Upper lobe of left lung (tissue), 6 donors: ENCODE results near the gene TM2D3. TPM values are rescaled to one million over a fixed set of nuclear protein-coding genes. Genes with fewer than 3 reads are reported as not detected.

ENCODE experiments used
- ATAC-seq, 2 donors: fragments of 200-7000 bp; cut with Tn5 transposase; one replicate each; pipeline ENCODE4 v1.9.1; 2022; ENCODE audit warnings: mild to moderate bottlenecking in 2 of 2, moderate library complexity in 2 of 2; ENCODE audit not compliant: low FRiP score in 2 of 2
- DNase-seq, 2 donors: peaks; one replicate each; pipeline ENCODE4 v3.0.0-alpha.2; 2019 to 2020
- H3K27ac ChIP-seq, 4 donors: fragments of 200-600 bp; sonication (generic); one replicate each; pipeline ENCODE4 v1.5.1; 2016 to 2019
- H3K27me3 ChIP-seq, 4 donors: fragments of 200-600 bp; sonication (generic); one replicate each; pipeline ENCODE4 v1.5.1; 2017 to 2019
- H3K36me3 ChIP-seq, 4 donors: fragments of 200-600 bp; sonication (generic); one replicate each; pipeline ENCODE4 v1.5.1; 2016 to 2019
- H3K4me1 ChIP-seq, 4 donors: fragments of 200-600 bp; sonication (generic); one replicate each; pipeline ENCODE4 v1.5.1; 2018 to 2019
- H3K4me3 ChIP-seq, 4 donors: fragments of 200-600 bp; sonication (generic); one replicate each; pipeline ENCODE4 v1.5.1; 2017 to 2019; ENCODE audit warnings: mild to moderate bottlenecking in 2 of 4, moderate library complexity in 1 of 4
- H3K9me3 ChIP-seq, 4 donors: fragments of 200-600 bp; sonication (generic); one replicate each; pipeline ENCODE4 v1.5.1; 2018 to 2019
- EP300 ChIP-seq, 4 donors: sonication (generic); formaldehyde crosslinking; IDR thresholded peaks; one replicate each; pipeline ENCODE4 v1.5.1; 2017; ENCODE audit warnings: antibody characterized with exemption in 4 of 4, control low read depth in 2 of 4
- POLR2A ChIP-seq, 4 donors: fragments of 450-650 bp; IDR thresholded peaks; one replicate each; pipeline ENCODE4 v1.5.1; 2016 to 2017; ENCODE audit warnings: antibody characterized with exemption in 4 of 4, mild to moderate bottlenecking in 2 of 4
- POLR2AphosphoS5 ChIP-seq, 2 donors: sonication (generic); formaldehyde crosslinking; IDR thresholded peaks; one replicate each; pipeline ENCODE4 v1.5.1; 2017; ENCODE audit warnings: antibody characterized with exemption in 2 of 2
- WGBS, 2 donors: methylation state at CpG; one replicate each; pipeline ENCODE4 v1.1.5; 2017 to 2018; 5-methylcytosine and 5-hydroxymethylcytosine counted together
- total RNA-seq, 6 donors: library from RNA; depleted of rRNA in 4 of 6; stranded (reverse); fragments of >200 nt in 4 of 6; gene quantifications; one replicate each; pipeline versions ENCODE4 v1.1.0 to v1.2.1, GENCODE V29; 2016 to 2021
- TF ChIP-seq, protein P1 (sequence below), 6 experiments: fragments of 450-650 bp in 4 of 6; fragments of 200-600 bp in 2 of 6; sonication (generic) in 2 of 6; IDR thresholded peaks; one replicate each; pipeline ENCODE4 v1.5.1; 2016 to 2019; ENCODE audit warnings: antibody characterized with exemption in 6 of 6
- donor health status: DM: no; HTN: no; CAD: no; lungs with moderate emphysema.
- donor health status: DM: no; HTN: yes; CAD: no; lungs with severe emphysema.

TM2D3 gene, protein sequence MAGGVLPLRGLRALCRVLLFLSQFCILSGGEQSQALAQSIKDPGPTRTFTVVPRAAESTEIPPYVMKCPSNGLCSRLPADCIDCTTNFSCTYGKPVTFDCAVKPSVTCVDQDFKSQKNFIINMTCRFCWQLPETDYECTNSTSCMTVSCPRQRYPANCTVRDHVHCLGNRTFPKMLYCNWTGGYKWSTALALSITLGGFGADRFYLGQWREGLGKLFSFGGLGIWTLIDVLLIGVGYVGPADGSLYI
- 10 to 100 TPM; 14.0 to 60.2 (median 46.5) TPM for total RNA-seq

DNA sequence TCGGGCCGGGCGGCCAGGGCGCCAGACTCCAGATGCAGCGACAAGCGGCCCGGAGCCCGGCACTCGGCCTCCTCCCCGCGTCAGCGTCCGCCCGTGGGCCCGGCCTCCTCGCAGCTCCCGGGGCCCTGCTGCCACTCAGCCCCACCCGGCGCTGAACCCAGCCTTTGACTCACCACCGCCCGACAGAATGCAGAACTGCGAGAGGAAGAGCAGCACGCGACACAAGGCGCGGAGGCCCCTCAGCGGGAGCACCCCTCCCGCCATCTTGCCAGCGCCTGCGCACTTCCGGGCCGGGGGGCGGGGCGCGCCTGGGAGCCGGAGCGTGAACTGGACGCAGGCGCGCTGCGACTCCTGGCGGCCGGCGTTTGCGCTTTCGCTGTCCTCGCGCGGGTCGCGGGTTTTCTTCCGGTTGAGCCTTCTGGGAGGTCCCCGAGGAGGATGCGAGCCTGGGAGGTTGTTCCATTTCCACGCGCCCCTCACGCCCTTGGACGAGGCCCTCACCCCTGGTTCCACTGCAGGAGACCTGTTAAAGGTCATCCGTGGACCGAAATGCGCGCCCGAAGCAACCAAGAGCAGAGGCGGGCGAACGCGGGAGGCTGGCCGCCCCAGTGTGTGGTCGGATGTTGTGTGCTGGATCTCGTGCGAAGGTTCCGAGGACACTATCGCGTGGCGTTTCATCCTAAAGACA, at the start of gene TM2D3:
TM2D3 (minus strand) TSS at position 284 of the 688 bp plus-strand sequence; CDS start at position 264, 20 bp downstream.
- peaks cover 0 to 28% (median 5%) of the 10 kb centered on the region in 4 donors for H3K36me3 ChIP-seq
- peaks cover 24 to 35% (median 28%) of the 10 kb centered on the region in 4 donors for H3K4me1 ChIP-seq
- H3K27ac ChIP-seq: peak within 1 kb of the TSS; percentile 97 to 100 (median 99)
- H3K9me3 ChIP-seq: no peaks in the 10 kb centered on the region
- DNase-seq: peak; percentile 95 to 100
- peak; percentile 98 to 99 for ATAC-seq
- 0 to 2% methylated on average over 11 of the region's 75 CpGs for WGBS, 2 donors
- peak within 1 kb of the TSS; percentile 71 to 91 (median 86) for H3K4me3 ChIP-seq
- no peaks in the 10 kb centered on the region for H3K27me3 ChIP-seq
- peak; percentile 97 to 98 for TF ChIP-seq POLR2AphosphoS5 (IDR thresholded peaks at IDR 0.05)
- peak in 2 of 4 donors; percentile 57 to 58 for TF ChIP-seq EP300 (IDR thresholded peaks at IDR 0.05)
- peak; percentile 16 to 98 (median 93) for TF ChIP-seq POLR2A (IDR thresholded peaks at IDR 0.05)
- TF ChIP-seq, protein P1, sequence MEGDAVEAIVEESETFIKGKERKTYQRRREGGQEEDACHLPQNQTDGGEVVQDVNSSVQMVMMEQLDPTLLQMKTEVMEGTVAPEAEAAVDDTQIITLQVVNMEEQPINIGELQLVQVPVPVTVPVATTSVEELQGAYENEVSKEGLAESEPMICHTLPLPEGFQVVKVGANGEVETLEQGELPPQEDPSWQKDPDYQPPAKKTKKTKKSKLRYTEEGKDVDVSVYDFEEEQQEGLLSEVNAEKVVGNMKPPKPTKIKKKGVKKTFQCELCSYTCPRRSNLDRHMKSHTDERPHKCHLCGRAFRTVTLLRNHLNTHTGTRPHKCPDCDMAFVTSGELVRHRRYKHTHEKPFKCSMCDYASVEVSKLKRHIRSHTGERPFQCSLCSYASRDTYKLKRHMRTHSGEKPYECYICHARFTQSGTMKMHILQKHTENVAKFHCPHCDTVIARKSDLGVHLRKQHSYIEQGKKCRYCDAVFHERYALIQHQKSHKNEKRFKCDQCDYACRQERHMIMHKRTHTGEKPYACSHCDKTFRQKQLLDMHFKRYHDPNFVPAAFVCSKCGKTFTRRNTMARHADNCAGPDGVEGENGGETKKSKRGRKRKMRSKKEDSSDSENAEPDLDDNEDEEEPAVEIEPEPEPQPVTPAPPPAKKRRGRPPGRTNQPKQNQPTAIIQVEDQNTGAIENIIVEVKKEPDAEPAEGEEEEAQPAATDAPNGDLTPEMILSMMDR (IDR thresholded peaks at IDR 0.05): peak; percentile 77 to 98 (median 96)

DNA sequence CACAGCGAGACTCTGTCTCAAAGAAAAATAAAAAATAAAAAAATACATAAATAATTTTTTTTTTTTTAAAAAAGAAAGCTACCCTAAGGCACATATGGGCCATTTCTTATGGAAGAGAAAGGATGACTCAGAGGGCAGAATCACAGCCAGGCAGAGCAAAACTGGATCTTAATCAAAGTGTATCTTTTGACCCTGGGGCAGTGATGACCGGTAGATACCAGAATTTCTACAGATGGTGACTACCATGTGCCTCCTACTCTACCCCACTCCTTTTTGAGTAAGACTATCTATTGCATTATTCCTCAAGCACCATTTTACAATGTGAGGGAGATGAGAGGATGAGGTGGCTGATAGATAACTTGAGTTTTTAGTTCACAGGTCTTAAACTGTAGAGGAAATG, 46.1 kb upstream of the TM2D3 start:
- no peaks in the 10 kb centered on the region for H3K27me3 ChIP-seq
- no peak for TF ChIP-seq POLR2A (IDR thresholded peaks at IDR 0.05)
- no peak for TF ChIP-seq POLR2AphosphoS5 (IDR thresholded peaks at IDR 0.05)
- no peak for TF ChIP-seq EP300 (IDR thresholded peaks at IDR 0.05)
- TF ChIP-seq, protein P1 (IDR thresholded peaks at IDR 0.05): no peak
- H3K27ac ChIP-seq: no peak overlapping the region
- H3K4me3 ChIP-seq: no peak overlapping the region
- DNase-seq (no peak), ATAC-seq (no peak)
- no peaks in the 10 kb centered on the region for H3K9me3 ChIP-seq
- no peaks in the 10 kb centered on the region for H3K4me1 ChIP-seq
- whole genome bisulfite sequencing, 2 donors: 92 to 94% methylated on average over 2 of the region's 2 CpGs
- H3K36me3 ChIP-seq: peaks cover 32 to 87% (median 49%) of the 10 kb centered on the region in 4 donors

DNA sequence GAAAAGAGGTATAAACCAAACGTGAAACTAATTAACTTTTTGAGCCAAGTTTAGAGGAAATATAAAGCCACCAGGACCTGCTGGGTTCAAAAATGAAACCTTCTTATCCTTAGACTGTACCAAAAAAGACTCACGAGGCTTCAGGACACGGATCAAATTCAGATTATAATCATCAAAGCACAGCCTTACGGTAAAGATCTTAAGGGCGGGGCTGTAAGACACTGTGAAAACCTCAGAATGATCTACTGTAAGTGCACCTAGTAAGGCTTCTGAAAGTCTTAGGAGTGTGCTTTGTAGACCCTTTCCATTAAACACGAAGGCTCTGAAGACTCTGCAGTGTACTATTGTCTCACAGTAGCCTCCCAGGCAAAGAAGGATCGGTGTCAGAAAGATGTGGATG, 45.3 kb upstream of the TM2D3 start:
- Histone ChIP-seq H3K9me3 (no peaks in the 10 kb centered on the region), H3K4me1 (no peaks in the 10 kb centered on the region), H3K27me3 (no peaks in the 10 kb centered on the region), H3K36me3 (peaks cover 32 to 87% (median 47%) of the 10 kb centered on the region in 4 donors), H3K27ac (no peak overlapping the region), H3K4me3 (no peak overlapping the region)
- WGBS, 2 donors: 90 to 97% methylated on average over 7 of the region's 7 CpGs
- DNase-seq: no peak
- TF ChIP-seq, protein P1 (IDR thresholded peaks at IDR 0.05): no peak
- no peak for TF ChIP-seq EP300 (IDR thresholded peaks at IDR 0.05)
- TF ChIP-seq POLR2AphosphoS5 (IDR thresholded peaks at IDR 0.05): no peak
- TF ChIP-seq POLR2A (IDR thresholded peaks at IDR 0.05): no peak
- ATAC-seq: no peak

DNA sequence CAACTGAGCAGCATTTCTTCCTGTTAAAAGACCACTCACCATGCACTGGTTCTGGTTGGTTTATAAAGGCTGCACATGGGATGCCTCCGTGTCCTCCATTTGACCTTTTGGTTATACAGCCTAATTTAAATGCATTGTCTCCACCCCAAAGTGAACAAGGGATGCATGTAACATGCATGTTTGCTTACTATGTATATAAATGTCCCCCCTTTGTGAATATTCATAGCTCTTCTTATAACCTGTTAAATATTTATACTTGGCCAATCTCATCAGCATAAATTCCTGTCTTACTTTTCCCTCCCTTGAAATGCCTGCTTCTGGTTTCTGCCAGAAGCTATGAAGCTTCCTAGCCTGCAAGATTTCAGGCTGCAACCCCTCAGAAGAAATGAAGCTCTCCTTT, 44.6 kb upstream of the TM2D3 start:
- WGBS, 2 donors: 97 to 100% methylated on average over 1 of the region's 1 CpG
- no peak for DNase-seq
- no peak overlapping the region for H3K27ac ChIP-seq
- no peaks in the 10 kb centered on the region for H3K9me3 ChIP-seq
- no peak for ATAC-seq
- peaks cover 27 to 82% (median 48%) of the 10 kb centered on the region in 4 donors for H3K36me3 ChIP-seq
- TF ChIP-seq POLR2AphosphoS5 (IDR thresholded peaks at IDR 0.05): no peak
- H3K4me1 ChIP-seq: no peaks in the 10 kb centered on the region
- H3K4me3 ChIP-seq: no peak overlapping the region
- H3K27me3 ChIP-seq: no peaks in the 10 kb centered on the region

DNA sequence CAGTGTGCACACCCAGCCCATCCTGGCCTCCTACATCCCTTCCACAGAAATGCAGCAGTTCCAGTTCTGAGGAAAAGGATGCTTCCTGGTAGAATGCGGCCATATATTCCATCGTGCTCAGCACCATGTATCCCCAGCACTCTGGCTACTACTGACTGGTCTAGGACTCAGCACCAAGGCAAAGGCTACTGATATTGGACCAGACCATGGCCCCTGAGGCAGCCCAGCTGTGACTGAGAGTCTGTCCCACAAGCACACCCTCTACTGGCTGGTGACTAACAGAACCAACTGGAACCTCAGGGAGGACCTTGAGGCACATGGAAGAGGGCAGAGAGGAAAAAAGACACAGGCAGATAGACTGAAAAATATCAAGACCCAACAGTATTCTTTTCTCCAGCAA, 42.1 kb upstream of the TM2D3 start:
- H3K4me3 ChIP-seq: no peak overlapping the region
- no peak overlapping the region for H3K27ac ChIP-seq
- ATAC-seq: no peak
- TF ChIP-seq EP300 (IDR thresholded peaks at IDR 0.05): no peak
- no peak for TF ChIP-seq POLR2A (IDR thresholded peaks at IDR 0.05)
- no peak for TF ChIP-seq POLR2AphosphoS5 (IDR thresholded peaks at IDR 0.05)
- TF ChIP-seq, protein P1 (IDR thresholded peaks at IDR 0.05): no peak
- no peaks in the 10 kb centered on the region for H3K4me1 ChIP-seq
- DNase-seq: no peak
- no peaks in the 10 kb centered on the region for H3K9me3 ChIP-seq
- no peaks in the 10 kb centered on the region for H3K27me3 ChIP-seq
- WGBS, 2 donors: 90 to 95% methylated on average over 2 of the region's 2 CpGs
- peaks cover 8 to 63% (median 27%) of the 10 kb centered on the region in 4 donors for H3K36me3 ChIP-seq
